Transverse colon (tissue), 4 donors: Measurements from ENCODE around the gene IP6K1.

ENCODE experiments used
- CTCF ChIP-seq, 5 experiments: fragments of 200-600 bp in 3 of 5; fragments of 450-650 bp in 2 of 5; sonication (generic) in 3 of 5; IDR thresholded peaks; 1 replicate in 2 of 5; 2 replicates in 3 of 5; pipeline ENCODE4 v1.5.1; 2016 to 2017; ENCODE audit warnings: antibody characterized with exemption in 5 of 5, inconsistent platforms in 3 of 5, mild to moderate bottlenecking in 2 of 5, moderate library complexity in 1 of 5
- POLR2A ChIP-seq: fragments of 450-650 bp; IDR thresholded peaks from one replicate; pipeline ENCODE4 v1.6.1; 2016; ENCODE audit warnings: antibody characterized with exemption, mild to moderate bottlenecking, moderate library complexity
- POLR2AphosphoS5 ChIP-seq, 3 donors: sonication (generic); formaldehyde crosslinking; IDR thresholded peaks; one replicate each; pipeline ENCODE4 v1.6.1; 2016; ENCODE audit warnings: antibody characterized with exemption in 3 of 3

GRCh38 chr3:49683162-49683561, 103.2 kb downstream of the IP6K1 start:
- TF ChIP-seq CTCF (IDR thresholded peaks at IDR 0.05): no peak
- TF ChIP-seq POLR2A: no peak
- no peak for TF ChIP-seq POLR2AphosphoS5 (IDR thresholded peaks at IDR 0.05)
